ENCODE measurements around the gene CDK19.

- TF ChIP-seq EZH2 (IDR thresholded peaks at IDR 0.05; ENCODE audit: insufficient read depth, poor library complexity, severe bottlenecking) (no peak), EZH2phosphoT487 (IDR thresholded peaks at IDR 0.05; ENCODE audit: insufficient read depth, low read depth) (no peak)
Observed at GRCh38 chr6:110714143-110714542, 101.1 kb downstream of the CDK19 start.

Measured in GM23248 (cell line).